DMS153 treated with DMSO at 0.1 percent for 48 hours (cell line): Measurements from ENCODE around the gene TEK.

Experiments used
- DNase-seq: peaks from one replicate; lab custom pipeline; 2025; ENCODE audit not compliant: unreplicated experiment; lab: John Stamatoyannopoulos, UW

Gene TEK

DNA sequence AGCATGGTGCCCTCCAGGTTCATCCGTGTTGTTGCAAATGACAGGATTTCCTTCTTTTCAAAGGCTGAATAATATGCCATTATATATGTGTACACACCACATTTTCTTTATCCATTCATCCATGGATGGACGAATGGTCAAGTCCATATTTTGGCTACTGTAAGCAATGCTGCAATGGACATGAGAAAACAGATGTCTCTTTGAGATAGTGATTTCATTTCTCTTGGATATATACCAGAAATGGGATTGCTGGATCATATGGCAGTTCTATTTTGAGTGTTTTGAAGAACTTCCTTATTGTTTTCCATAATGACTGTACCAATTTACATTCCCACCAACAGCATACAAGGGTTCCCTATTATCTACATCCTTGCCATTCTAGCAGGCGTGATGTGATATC is 67.9 kb downstream of the TEK start:
- no peak for DNase-seq

- DNase-seq: no peak
Measured at GRCh38 chr9:27179245-27179865, 70.3 kb downstream of the TEK start.

DNA sequence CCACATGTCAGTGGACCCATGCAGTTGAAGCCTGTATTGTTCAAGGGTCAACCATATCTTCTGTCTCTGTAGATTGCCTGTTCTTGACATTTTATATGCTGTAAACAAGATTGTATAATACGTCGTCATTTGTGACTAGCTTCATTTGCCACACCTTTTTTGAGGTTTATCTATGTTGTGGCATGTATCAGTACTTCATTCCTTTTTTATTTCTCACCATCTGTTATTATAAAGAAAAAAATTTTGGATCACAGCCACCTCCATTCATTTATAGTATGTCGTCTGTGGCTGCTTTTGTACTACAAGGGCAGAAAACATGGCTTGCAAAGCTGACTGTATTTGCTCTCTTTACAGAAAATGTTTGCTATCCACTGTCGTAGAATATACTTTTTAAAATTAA is 72.4 kb downstream of the TEK start:
- DNase-seq: no peak

DNA sequence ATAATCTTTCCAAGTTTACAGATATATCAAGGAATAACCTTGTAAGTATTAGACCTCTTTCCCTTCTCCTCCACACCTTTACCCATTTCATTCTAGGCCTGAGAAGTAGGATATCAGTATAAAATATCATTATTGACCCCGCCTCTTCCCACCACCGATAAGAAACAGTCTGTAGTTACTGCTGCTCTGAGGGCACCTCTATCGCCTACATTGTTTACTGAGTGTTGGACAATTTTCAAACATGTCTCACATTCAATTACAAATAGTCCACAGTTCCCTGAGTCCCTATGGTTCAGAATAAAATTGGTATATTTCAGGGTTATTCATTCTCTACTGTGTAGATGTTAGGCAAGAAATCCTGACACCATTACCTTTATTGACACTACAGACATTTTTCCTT is 73.4 kb downstream of the TEK start:
- DNase-seq: no peak

DNA sequence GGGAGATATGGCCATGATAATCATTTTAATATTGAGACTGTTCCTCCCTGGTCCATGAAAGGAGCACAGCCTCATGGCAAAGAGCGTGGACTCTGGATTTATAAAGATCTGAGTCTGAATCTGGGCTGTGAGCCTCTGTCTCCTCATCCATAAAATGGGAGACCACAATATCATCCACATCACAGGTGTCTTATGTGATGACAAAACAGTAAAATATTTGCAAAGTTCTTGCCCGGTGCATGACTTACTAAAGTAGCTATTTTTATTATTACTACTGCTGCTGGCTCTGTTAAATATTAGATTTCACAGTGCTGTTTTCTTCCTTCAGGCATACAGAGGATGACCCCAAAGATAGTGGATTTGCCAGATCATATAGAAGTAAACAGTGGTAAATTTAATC is 74.1 kb downstream of the TEK start:
- DNase-seq: no peak

GRCh38 chr9:27183701-27184100 is 74.7 kb downstream of the TEK start:
- DNase-seq: no peak

DNA sequence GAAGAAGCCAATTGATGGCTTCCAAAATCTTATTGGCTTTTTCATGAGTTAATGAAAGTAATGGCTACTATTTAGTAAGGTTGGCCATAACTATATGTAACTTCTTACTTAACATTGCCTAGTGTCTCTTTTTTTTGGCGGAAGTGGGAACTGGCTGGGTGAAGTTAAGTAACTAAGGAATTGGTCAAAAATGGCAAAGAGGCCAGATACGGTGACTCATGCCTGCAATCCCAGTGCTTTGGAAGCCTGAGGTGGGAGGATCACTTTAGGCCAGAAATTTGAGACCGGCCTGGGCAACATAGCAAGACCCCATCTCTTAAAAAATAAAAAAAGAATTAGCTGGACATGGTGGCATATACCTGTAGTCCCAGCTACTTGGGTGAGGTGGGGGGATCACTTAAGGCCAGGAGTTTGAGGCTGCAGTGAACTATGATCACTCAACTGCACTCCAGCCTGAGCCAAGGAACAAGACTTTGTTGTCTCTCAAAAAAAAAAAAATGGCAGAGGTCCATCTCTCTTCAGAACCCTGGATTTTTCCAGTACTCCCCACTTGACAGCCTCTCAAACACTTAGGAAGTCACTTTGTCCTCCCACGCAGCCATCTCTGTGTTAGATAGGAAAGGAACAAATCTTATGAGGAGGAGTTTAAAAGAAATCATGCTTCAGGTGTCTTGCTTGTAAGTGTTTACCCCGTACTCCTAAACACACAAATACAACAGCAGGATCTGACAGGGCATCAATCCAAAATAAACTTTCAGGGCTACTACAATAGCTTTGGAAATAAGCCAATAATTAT is 75.7 kb downstream of the TEK start:
- DNase-seq: no peak

- DNase-seq: no peak
Measured at GRCh38 chr9:27188426-27188825, 79.4 kb downstream of the TEK start.

GRCh38 chr9:27189426-27189825 is 80.4 kb downstream of the TEK start:
- no peak for DNase-seq

GRCh38 chr9:27192291-27192960 is 83.4 kb downstream of the TEK start:
- no peak for DNase-seq

DNA sequence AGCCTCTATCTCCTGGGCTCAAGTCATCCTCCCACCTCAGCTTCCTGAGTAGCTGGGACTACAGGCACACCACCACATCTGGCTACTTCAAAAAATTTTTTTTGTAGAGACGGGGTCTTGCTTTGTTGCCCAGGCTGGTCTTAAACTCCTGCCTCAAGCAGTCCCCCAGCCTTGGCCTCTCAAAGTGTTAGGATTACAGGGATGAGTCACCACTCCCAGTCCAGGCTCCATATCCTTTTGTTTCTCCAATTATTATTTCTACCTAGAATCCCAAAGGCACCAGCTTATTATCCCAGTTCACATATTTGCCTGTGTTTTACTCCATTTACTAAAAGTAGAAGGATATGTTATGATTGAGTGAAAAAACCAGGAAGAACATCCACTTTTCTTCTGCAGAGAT is 84.9 kb downstream of the TEK start:
- no peak for DNase-seq

- no peak for DNase-seq
Measured at GRCh38 chr9:27194401-27195091, 85.5 kb downstream of the TEK start.

DNA sequence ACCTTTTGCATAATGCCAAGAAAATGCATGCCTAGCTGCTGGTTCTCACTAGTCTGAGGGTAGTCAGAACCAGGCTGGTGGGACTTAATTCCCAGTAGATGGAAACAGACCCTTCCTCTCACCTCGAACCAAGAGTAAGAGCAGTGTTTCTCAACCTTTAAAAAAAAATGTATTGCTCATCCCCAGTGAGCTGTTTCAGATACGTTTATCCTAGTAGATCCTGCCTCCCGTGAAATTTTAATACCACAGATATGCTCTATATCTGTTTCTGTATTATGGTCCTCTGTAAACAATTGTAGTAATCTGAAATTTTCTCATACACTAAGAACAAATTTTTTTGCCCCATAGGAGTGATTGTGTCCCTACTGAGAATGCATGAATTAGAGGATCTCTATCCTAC is 86.2 kb downstream of the TEK start:
- DNase-seq: no peak

DNA sequence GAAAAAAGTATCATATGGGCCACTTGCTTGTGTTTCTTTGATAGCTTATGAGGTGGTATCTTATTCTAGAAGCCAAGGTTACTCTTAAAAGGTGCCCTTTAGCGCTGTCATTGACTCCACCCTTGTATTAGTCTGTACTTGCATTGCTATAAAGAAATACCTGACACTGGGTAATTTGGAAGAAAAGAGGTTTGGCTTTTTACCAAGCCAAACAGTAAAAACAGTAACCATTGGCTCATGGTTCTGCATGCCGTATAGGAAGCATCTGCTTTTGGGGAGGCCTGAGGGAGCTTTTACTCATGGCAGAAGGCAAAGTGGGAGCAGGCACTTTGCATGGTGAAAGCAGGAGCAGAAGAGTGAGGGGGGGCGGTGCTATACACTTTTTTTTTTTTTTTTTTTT is 87.4 kb downstream of the TEK start:
- DNase-seq: no peak

- no peak for DNase-seq
Measured at GRCh38 chr9:27198190-27198589, 89.2 kb downstream of the TEK start.

DNA sequence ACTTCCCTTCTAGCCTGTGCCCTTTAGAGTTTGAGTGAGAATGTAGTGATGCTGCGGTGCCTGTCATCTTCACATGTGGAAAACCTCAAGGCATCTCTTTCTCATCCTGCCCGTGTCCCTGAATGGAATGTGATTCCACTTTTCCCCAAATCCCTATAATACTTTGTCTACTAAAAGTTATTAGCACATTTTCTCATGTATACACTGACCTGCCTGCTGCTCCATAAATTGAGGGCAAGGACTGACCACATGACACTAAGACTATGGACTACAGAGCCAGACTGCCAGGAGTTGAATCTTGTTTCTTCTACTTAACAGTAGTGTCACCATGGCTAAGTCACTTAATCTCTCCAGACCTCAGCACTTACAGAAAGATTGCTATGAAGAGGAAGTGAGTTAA is 93.0 kb downstream of the TEK start:
- DNase-seq: no peak

DNA sequence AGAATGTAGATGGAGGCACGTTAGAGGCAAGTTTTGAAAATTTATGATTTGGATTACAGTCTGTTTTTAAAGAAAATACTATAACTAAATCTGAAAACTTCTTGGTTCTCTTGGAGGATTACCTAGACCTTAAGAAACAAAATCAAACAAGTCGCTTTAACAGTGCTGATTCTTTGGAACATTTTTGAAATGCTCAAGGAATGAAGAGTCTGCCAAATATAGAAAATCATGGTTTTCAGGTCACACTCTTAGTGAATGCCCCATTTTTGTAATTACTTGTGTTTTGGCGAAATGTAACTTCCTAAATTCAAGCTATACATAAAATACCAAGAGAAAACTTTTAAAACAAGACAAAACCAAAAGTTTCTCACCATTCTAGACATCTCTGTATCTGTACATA is 94.8 kb downstream of the TEK start:
- no peak for DNase-seq

DNA sequence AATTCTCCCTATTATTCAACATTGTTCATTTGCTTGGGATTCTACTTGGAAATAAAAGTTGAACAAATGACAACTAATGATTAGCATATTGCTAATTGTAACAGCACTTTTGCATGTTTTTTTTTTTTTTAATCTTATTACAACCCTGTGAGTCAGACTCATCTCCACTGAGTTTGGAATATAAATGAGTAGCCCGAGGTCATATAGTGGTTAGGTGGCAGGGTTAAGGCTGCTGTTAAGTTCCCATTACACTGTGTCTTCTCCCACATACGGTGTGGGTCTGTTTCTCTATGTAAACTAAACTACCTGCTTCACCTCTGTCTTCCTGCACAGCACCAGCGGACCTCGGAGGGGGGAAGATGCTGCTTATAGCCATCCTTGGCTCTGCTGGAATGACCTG is 95.6 kb downstream of the TEK start:
- no peak for DNase-seq

GRCh38 chr9:27205198-27205597 is 96.2 kb downstream of the TEK start:
- no peak for DNase-seq

- DNase-seq: no peak
Measured at GRCh38 chr9:27206041-27206440, 97.0 kb downstream of the TEK start.

- no peak for DNase-seq
Measured at GRCh38 chr9:27209034-27209433, 100.0 kb downstream of the TEK start.

GRCh38 chr9:27210588-27210987 is 101.6 kb downstream of the TEK start:
- no peak for DNase-seq
